Measurements from ENCODE around the gene UBE2C.

The UBE2C gene

DNA sequence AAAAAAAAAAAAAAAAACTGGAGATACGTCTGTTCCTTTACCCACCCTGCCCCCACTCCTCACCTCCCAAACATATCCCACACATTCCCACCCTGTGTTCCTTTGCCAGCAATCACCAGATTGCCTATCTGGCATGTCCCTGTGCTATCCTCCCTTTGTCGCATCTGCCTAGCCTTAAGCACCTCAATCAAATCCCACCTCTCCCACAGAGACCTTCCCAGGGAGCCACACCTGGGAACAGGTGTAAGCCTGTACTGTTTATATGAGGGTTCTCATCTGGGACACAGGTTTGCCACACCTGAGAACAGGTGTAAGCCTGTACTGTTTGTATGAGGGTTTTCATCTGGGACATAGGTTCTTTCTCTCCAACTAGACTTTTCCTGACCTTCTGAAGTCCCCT lies 37.5 kb upstream of the UBE2C start:
- no peak for DNase-seq (ENCODE audit: low read depth)
- no peak for TF ChIP-seq CTCF (IDR thresholded peaks at IDR 0.05; ENCODE audit: low read length, missing control alignments)
- H3K4me3 ChIP-seq (replicated peaks; ENCODE audit: low read depth, low read length) = no peak overlapping the region

DNA sequence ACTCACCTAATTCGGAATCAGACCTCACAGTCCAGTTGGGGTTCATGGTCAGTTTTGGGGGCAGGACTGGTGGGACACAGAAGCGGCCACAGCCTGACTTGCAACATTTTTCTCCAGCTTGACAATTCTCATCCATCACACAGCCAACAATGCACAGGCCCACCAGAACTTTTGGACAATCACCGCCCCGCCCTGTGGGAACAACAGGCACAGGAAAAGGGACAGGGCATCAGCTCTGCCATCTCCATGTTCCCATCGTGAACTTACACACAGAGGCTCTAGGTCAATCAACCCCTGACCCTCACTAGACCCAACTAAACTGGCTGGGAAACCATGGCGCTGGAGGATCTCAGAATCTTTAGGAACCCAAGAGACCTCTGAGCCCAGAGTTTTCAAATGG lies 37.0 kb upstream of the UBE2C start:
- no peak for TF ChIP-seq CTCF (IDR thresholded peaks at IDR 0.05; ENCODE audit: low read length, missing control alignments)
- H3K4me3 ChIP-seq (replicated peaks; ENCODE audit: low read depth, low read length) = no peak overlapping the region
- no peak for DNase-seq (ENCODE audit: low read depth)

DNA sequence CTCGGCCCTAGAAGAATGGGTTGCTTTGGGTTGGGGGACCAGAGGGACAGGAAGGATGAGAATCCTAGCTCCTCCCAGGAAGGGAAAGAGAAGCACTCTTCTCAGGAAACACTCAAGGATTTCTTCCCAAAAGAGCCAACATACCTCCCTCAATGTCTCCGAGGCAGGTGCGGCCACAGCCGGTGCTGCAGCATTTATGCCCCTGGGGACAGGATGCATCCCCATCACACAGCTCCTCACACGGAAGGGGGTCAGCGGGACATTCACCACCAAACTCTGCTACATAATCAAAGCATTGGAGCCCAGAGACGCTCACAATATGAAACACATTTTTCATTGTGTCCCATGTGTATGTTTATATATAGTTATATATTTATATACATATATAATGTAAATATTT lies 35.5 kb upstream of the UBE2C start:
- no peak overlapping the region for H3K4me3 ChIP-seq (replicated peaks; ENCODE audit: low read depth, low read length)
- no peak for DNase-seq (ENCODE audit: low read depth)
- no peak for TF ChIP-seq CTCF (IDR thresholded peaks at IDR 0.05; ENCODE audit: low read length, missing control alignments)

DNA sequence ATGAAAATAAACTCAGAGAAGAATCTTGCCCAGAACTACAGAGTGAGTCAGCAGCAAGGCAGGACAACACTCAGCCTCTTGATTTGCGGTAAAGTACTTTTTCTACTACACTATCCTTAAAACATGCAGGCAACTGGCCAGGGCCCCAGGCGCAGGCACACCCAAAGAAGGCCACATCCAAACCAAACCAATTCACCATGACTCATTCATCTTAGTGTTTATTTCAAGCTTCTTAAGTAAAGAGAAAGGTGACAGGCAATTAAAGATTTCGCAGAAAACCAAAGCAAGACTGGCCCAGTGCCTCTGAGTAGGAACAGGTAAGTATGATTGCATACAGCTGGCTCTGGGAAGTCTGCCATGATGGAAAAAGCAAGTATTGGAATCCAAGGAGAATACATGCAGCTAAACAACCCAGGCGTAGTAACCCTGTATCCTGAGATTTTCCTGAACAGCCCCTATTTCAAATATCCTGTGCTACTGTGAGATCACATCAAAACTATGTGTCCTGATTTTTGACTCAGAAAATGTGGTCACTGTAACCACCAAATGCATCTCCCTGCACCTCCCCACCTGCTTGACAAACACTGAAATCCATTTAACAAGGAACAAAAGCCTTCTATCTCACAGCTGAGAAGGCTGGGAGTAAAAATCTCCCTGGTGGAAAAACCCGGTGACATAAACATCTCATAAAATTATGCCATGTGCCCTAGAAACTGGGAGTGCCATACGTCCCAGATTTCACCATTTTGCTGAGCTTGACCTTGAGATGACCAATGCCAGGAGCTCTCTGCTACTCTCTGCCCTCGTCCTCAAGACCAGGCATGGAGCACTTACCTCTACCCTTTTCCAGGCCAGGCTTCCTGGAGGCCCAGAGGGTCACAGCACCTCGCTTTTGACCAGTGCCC lies 33.2 kb upstream of the UBE2C start:
- no peak for TF ChIP-seq CTCF (IDR thresholded peaks at IDR 0.05; ENCODE audit: low read length, missing control alignments)
- peak; percentile 97 for DNase-seq (ENCODE audit: low read depth)
- H3K4me3 ChIP-seq (replicated peaks; ENCODE audit: low read depth, low read length) = no peak overlapping the region

GRCh38 chr20:45780159-45780558 lies 32.3 kb upstream of the UBE2C start:
- no peak for TF ChIP-seq CTCF (IDR thresholded peaks at IDR 0.05; ENCODE audit: low read length, missing control alignments)
- no peak for DNase-seq (ENCODE audit: low read depth)
- H3K4me3 ChIP-seq (replicated peaks; ENCODE audit: low read depth, low read length) = no peak overlapping the region

GRCh38 chr20:45781391-45781931 lies 31.0 kb upstream of the UBE2C start:
- no peak for TF ChIP-seq CTCF (IDR thresholded peaks at IDR 0.05; ENCODE audit: low read length, missing control alignments)
- peak; percentile 78 for DNase-seq (ENCODE audit: low read depth)
- H3K4me3 ChIP-seq (replicated peaks; ENCODE audit: low read depth, low read length) = no peak overlapping the region

All from fibroblast of pulmonary artery (primary cell).